Measurements from ENCODE around the gene LENEP.

The LENEP gene

GRCh38 chr1:155003766-155004351 lies 10.5 kb downstream of the LENEP start:
- DNase-seq (ENCODE audit: low read depth): peak; percentile 39
- TF ChIP-seq CTCF (conservative IDR thresholded peaks at IDR 0.05; ENCODE audit: low read depth, low read length): no peak
- peak overlapping the region; percentile 86 for H3K4me3 ChIP-seq (ENCODE audit: low read depth, low read length)

GRCh38 chr1:155004352-155005075 lies 11.1 kb downstream of the LENEP start:
- DNase-seq (ENCODE audit: low read depth): peak; percentile 19
- peak overlapping the region; percentile 86 for H3K4me3 ChIP-seq (ENCODE audit: low read depth, low read length)
- TF ChIP-seq CTCF (conservative IDR thresholded peaks at IDR 0.05; ENCODE audit: low read depth, low read length): no peak

GRCh38 chr1:155005076-155006011 lies 12.0 kb downstream of the LENEP start:
- DNase-seq (ENCODE audit: low read depth): no peak
- no peak overlapping the region for H3K4me3 ChIP-seq (ENCODE audit: low read depth, low read length)
- TF ChIP-seq CTCF (conservative IDR thresholded peaks at IDR 0.05; ENCODE audit: low read depth, low read length): no peak

- no peak for TF ChIP-seq CTCF (conservative IDR thresholded peaks at IDR 0.05; ENCODE audit: low read depth, low read length)
- peak; percentile 56 for DNase-seq (ENCODE audit: low read depth)
- H3K4me3 ChIP-seq (ENCODE audit: low read depth, low read length): no peak overlapping the region
These were observed 13.3 kb downstream of the LENEP start for GRCh38 chr1:155006601-155007101.

- no peak overlapping the region for H3K4me3 ChIP-seq (ENCODE audit: low read depth, low read length)
- DNase-seq (ENCODE audit: low read depth): no peak
- no peak for TF ChIP-seq CTCF (conservative IDR thresholded peaks at IDR 0.05; ENCODE audit: low read depth, low read length)
These were observed 14.0 kb downstream of the LENEP start for GRCh38 chr1:155007251-155007828.

GRCh38 chr1:155008015-155008941 lies 14.9 kb downstream of the LENEP start:
- no peak overlapping the region for H3K4me3 ChIP-seq (ENCODE audit: low read depth, low read length)
- no peak for TF ChIP-seq CTCF (conservative IDR thresholded peaks at IDR 0.05; ENCODE audit: low read depth, low read length)
- DNase-seq (ENCODE audit: low read depth): no peak

Measured in choroid plexus epithelial cell (primary cell).